SK-N-MC (cell line): ENCODE measurements around the gene GLI3.

ENCODE experiments used
- EZH2 ChIP-seq: fragments of 200-600 bp; sonication (generic); IDR thresholded peaks from one replicate; pipeline ENCODE4 v1.6.1; 2017; ENCODE audit warnings: antibody characterized with exemption
- FOXP2 ChIP-seq: optimal IDR thresholded peaks from 2 replicates; pipeline ENCODE3; 2011; ENCODE audit warnings: mild to moderate bottlenecking, moderate library complexity; ENCODE audit not compliant: insufficient read depth; ENCODE audit errors: extremely low read length, control extremely low read depth
- POLR2AphosphoS5 ChIP-seq: IDR thresholded peaks from 2 replicates; pipeline ENCODE4 v1.6.1; 2012; ENCODE audit warnings: mild to moderate bottlenecking, low read depth, low read length, borderline replicate concordance

DNA sequence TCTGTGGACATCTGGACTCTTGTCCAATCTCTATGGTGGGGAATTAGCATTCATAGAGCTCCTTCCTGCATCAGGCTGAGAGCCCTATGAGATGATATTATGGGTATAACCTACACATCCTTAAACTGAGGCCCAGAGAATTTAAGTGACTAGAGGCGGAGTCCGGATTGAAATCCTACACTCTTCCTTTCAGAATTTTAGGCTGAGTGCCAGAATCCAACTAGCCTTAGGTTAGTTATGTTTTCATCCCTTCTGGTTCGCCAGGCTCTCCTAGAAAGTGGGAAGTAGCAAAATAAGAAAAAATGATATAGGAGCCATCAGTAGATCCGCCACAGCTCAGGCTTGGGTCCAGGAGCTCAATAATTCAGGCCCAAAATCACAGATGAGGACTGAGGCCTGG, 212.5 kb downstream of the GLI3 start:
- TF ChIP-seq POLR2AphosphoS5 (no peak), EZH2 (no peak), FOXP2 (no peak)
